SIG-M5 treated with dmso at 0.1 percent for 504 hours (cell line): ENCODE results near the gene CHCHD5.

Experiments used
- DNase-seq: peaks from one replicate; lab custom pipeline; 2025; ENCODE audit not compliant: unreplicated experiment; lab: John Stamatoyannopoulos, UW

Gene CHCHD5

GRCh38 chr2:112623913-112624777 is 39.7 kb downstream of the CHCHD5 start:
- peak; percentile 77 for DNase-seq

GRCh38 chr2:112625474-112626114 is 41.2 kb downstream of the CHCHD5 start:
- no peak for DNase-seq

GRCh38 chr2:112626604-112627059 is 42.2 kb downstream of the CHCHD5 start:
- peak; percentile 79 for DNase-seq

- peak; percentile 95 for DNase-seq
Observed at GRCh38 chr2:112627060-112628040, 42.9 kb downstream of the CHCHD5 start.

- DNase-seq: no peak
Observed at GRCh38 chr2:112629224-112629623, 44.8 kb downstream of the CHCHD5 start.

- DNase-seq: no peak
Observed at GRCh38 chr2:112629823-112630222, 45.4 kb downstream of the CHCHD5 start.

- no peak for DNase-seq
Observed at GRCh38 chr2:112630268-112630667, 45.9 kb downstream of the CHCHD5 start.

- DNase-seq: no peak
Observed at GRCh38 chr2:112633708-112634107, 49.3 kb downstream of the CHCHD5 start.

GRCh38 chr2:112634153-112634873 is 49.9 kb downstream of the CHCHD5 start:
- DNase-seq: no peak

GRCh38 chr2:112634874-112635157 is 50.4 kb downstream of the CHCHD5 start:
- no peak for DNase-seq

GRCh38 chr2:112636605-112637288 is 52.3 kb downstream of the CHCHD5 start:
- DNase-seq: peak; percentile 70

- DNase-seq: no peak
Observed at GRCh38 chr2:112637289-112637660, 52.9 kb downstream of the CHCHD5 start.
